SH-SY5Y (cell line): ENCODE results near the gene CFAP299.

Source experiments
- GATA2 ChIP-seq: IDR thresholded peaks from 2 replicates; pipeline ENCODE4 v1.6.1; 2011; ENCODE audit warnings: mild to moderate bottlenecking, low read depth, low read length
- GATA3 ChIP-seq: IDR thresholded peaks from 2 replicates; pipeline ENCODE4 v1.6.1; 2011; ENCODE audit warnings: low read depth, mild to moderate bottlenecking, low read length, moderate library complexity

Gene CFAP299

GRCh38 chr4:80846210-80846609 is 510.7 kb downstream of the CFAP299 start:
- TF ChIP-seq GATA2 (no peak), GATA3 (no peak)

GRCh38 chr4:80852061-80852460 is 516.5 kb downstream of the CFAP299 start:
- TF ChIP-seq GATA2, result no peak
- TF ChIP-seq GATA3, result no peak

- TF ChIP-seq GATA3, result no peak
- no peak for TF ChIP-seq GATA2
Observed at GRCh38 chr4:80873571-80873970, 538.0 kb downstream of the CFAP299 start.

- no peak for TF ChIP-seq GATA2
- TF ChIP-seq GATA3, result no peak
Observed at GRCh38 chr4:80874979-80875378, 539.4 kb downstream of the CFAP299 start.

GRCh38 chr4:80875642-80876041 is 540.1 kb downstream of the CFAP299 start:
- TF ChIP-seq GATA2, result no peak
- no peak for TF ChIP-seq GATA3

GRCh38 chr4:80876810-80877209 is 541.3 kb downstream of the CFAP299 start:
- no peak for TF ChIP-seq GATA2
- no peak for TF ChIP-seq GATA3

- no peak for TF ChIP-seq GATA3
- TF ChIP-seq GATA2, result no peak
Observed at GRCh38 chr4:80878218-80878617, 542.7 kb downstream of the CFAP299 start.

- TF ChIP-seq GATA3, result no peak
- no peak for TF ChIP-seq GATA2
Observed at GRCh38 chr4:80897537-80898303, 562.2 kb downstream of the CFAP299 start.

GRCh38 chr4:80900908-80901307 is 565.4 kb downstream of the CFAP299 start:
- TF ChIP-seq GATA3, result no peak
- no peak for TF ChIP-seq GATA2

GRCh38 chr4:80903020-80903419 is 567.5 kb downstream of the CFAP299 start:
- TF ChIP-seq GATA2 (no peak), GATA3 (no peak)

- TF ChIP-seq GATA3 (no peak), GATA2 (no peak)
Observed at GRCh38 chr4:80909938-80910337, 574.4 kb downstream of the CFAP299 start.

GRCh38 chr4:80911458-80911857 is 575.9 kb downstream of the CFAP299 start:
- TF ChIP-seq GATA2 (no peak), GATA3 (no peak)

GRCh38 chr4:80912350-80912749 is 576.8 kb downstream of the CFAP299 start:
- TF ChIP-seq GATA3 (no peak), GATA2 (no peak)

- TF ChIP-seq GATA3 (no peak), GATA2 (no peak)
Observed at GRCh38 chr4:80913381-80913780, 577.9 kb downstream of the CFAP299 start.

GRCh38 chr4:80916770-80917169 is 581.2 kb downstream of the CFAP299 start:
- no peak for TF ChIP-seq GATA2
- TF ChIP-seq GATA3, result no peak

- no peak for TF ChIP-seq GATA2
- TF ChIP-seq GATA3, result no peak
Observed at GRCh38 chr4:80918004-80918403, 582.5 kb downstream of the CFAP299 start.

GRCh38 chr4:80921441-80921840 is 585.9 kb downstream of the CFAP299 start:
- TF ChIP-seq GATA3 (no peak), GATA2 (no peak)
